Measurements from ENCODE around the gene HNRNPA3. TPM values are rescaled to one million over a fixed set of nuclear protein-coding genes. Genes with fewer than 3 reads are reported as not detected.
"Not testable (repeated sequence)": the region's sequence is repeated elsewhere in the genome, so short reads cannot be mapped to it uniquely, and the experiment has no call there.

Gene HNRNPA3
- total RNA-seq, 1 experiment from 2014 or later, result 328 TPM

DNA sequence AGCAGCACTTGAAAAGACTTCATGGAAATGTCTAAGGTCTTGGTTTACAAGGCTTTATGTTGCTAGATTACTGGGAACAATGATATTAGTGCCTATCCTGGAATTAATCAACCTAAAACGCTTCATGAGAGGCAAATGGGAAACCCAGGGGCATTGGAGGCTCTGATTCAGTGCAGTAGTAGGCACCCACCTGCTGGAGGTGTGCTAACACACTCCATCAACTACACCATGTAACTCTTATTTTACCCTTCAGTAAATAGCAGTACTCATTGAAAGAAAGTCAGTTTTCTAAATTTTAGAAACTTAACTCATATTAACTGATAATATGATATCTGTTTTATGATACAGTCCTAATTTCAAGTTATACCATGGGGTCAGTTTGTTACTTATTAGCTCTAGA, 17.4 kb upstream of the HNRNPA3 start:
- no peaks in the 10 kb centered on the region for H3K27me3 ChIP-seq (ENCODE audit: insufficient read depth, low read length)
- DNase-seq (ENCODE audit: low read depth, low spot score) (no peak), ATAC-seq (peak; percentile 73)
- no peaks in the 10 kb centered on the region for H3K36me3 ChIP-seq (ENCODE audit: control insufficient read depth in 1 of 2, insufficient read depth in 2 of 2, low read length in 2 of 2)
- ChIA-PET RAD21 (ENCODE audit: low non-redundant PET in 1 of 2, low total read pairs in 2 of 2, uncharacterized antibody in 2 of 2, unreplicated experiment in 2 of 2) (no interaction called here), POLR2A (no interaction called here), CTCF (interaction anchor here (1.4 kb wide), 1 partner anchor 11 kb away, joined by 3 read pairs; no protein-coding TSS in a partner anchor)
- no peaks in the 10 kb centered on the region for H3K9me3 ChIP-seq (ENCODE audit: control insufficient read depth in 1 of 2, insufficient read depth in 1 of 2, low read depth in 1 of 2, low read length in 2 of 2)
- H2AFZ ChIP-seq (ENCODE audit: low read depth, low read length, poor library complexity, severe bottlenecking), result no peak overlapping the region
- no peaks in the 10 kb centered on the region for H4K20me1 ChIP-seq (ENCODE audit: insufficient read depth)
- intact Hi-C loops (cut with micrococcal nuclease), result no loop called here
- H3K9ac ChIP-seq (ENCODE audit: low read length), result no peak overlapping the region
- H3K27ac ChIP-seq (ENCODE audit: low read depth, low read length), result no peak overlapping the region
- no peaks in the 10 kb centered on the region for H3K9me2 ChIP-seq (ENCODE audit: insufficient read depth)
- H3K4me1 ChIP-seq (ENCODE audit: control insufficient read depth in 1 of 2, insufficient read depth in 2 of 2, low read length in 2 of 2), result no peaks in the 10 kb centered on the region
- no peaks in the 10 kb centered on the region for H3K79me2 ChIP-seq (ENCODE audit: insufficient read depth, low read length)
- no TSS peak for BruUV-seq (replicated peaks)
- TF ChIP-seq SIN3A (IDR thresholded peaks at IDR 0.05; ENCODE audit: low read depth) (no peak), ELF1 (IDR thresholded peaks at IDR 0.05; ENCODE audit: borderline replicate concordance, low read depth) (no peak), CBX3 (IDR thresholded peaks at IDR 0.05; ENCODE audit: low read depth) (no peak), EZH2phosphoT487 (IDR thresholded peaks at IDR 0.05; ENCODE audit: borderline replicate concordance) (no peak), FOSL1 (IDR thresholded peaks at IDR 0.05; ENCODE audit: low read depth) (no peak), RAD21 (IDR thresholded peaks at IDR 0.05; ENCODE audit: low read depth) (peak; percentile 46; the same call in 1 of the 2 replicates), CEBPB (IDR thresholded peaks at IDR 0.05; ENCODE audit: low read depth) (no peak), EZH2 (IDR thresholded peaks at IDR 0.05) (no peak), POLR2A (IDR thresholded peaks at IDR 0.05; ENCODE audit: borderline replicate concordance, extremely low read depth, insufficient read depth, insufficient read length) (no peak), SRF (IDR thresholded peaks at IDR 0.05; ENCODE audit: low read depth) (no peak)
- TF ChIP-seq, protein P1, sequence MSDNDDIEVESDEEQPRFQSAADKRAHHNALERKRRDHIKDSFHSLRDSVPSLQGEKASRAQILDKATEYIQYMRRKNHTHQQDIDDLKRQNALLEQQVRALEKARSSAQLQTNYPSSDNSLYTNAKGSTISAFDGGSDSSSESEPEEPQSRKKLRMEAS (IDR thresholded peaks at IDR 0.05), result no peak
- TF ChIP-seq, protein P2, sequence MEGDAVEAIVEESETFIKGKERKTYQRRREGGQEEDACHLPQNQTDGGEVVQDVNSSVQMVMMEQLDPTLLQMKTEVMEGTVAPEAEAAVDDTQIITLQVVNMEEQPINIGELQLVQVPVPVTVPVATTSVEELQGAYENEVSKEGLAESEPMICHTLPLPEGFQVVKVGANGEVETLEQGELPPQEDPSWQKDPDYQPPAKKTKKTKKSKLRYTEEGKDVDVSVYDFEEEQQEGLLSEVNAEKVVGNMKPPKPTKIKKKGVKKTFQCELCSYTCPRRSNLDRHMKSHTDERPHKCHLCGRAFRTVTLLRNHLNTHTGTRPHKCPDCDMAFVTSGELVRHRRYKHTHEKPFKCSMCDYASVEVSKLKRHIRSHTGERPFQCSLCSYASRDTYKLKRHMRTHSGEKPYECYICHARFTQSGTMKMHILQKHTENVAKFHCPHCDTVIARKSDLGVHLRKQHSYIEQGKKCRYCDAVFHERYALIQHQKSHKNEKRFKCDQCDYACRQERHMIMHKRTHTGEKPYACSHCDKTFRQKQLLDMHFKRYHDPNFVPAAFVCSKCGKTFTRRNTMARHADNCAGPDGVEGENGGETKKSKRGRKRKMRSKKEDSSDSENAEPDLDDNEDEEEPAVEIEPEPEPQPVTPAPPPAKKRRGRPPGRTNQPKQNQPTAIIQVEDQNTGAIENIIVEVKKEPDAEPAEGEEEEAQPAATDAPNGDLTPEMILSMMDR (IDR thresholded peaks at IDR 0.05 in 2 of 3, conservative IDR thresholded peaks at IDR 0.05 in 1 of 3; ENCODE audit: borderline replicate concordance in 1 of 3, insufficient read depth in 1 of 3, low read depth in 2 of 3, low read length in 2 of 3), result 0 out of 6 replicates have a peak, but pooled peaks of 2 of the 3 experiments have one; percentile 16 to 31
- H3K4me2 ChIP-seq (ENCODE audit: low read length), result no peak overlapping the region
- no peak overlapping the region for H3K4me3 ChIP-seq (replicated peaks in 1 of 2; ENCODE audit: low read depth in 1 of 2, low read length in 2 of 2)

DNA sequence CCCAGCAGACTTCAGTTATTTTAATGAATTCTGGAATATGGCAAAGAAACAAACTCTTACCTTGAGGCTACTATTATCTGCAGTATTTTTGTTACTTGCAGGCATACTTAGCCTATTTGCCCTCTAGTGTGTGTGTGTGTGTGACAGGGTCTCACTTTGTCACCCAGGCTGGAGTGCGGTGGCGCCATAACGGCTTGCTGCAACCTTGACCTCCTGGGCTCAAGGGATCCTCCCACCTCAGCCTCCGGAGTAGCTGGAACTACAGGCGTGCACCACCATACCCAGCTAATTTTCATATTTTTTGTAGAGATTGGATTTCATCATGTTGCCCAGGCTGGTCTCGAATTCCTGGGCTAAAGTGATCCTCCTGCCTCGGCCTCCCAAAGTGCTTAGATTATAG, 12.2 kb upstream of the HNRNPA3 start:
- H3K9me2 ChIP-seq (ENCODE audit: insufficient read depth); H3K9me3 ChIP-seq (ENCODE audit: control insufficient read depth in 1 of 2, insufficient read depth in 1 of 2, low read depth in 1 of 2, low read length in 2 of 2); DNase-seq (ENCODE audit: low read depth, low spot score); H3K9ac ChIP-seq (ENCODE audit: low read length); intact Hi-C loops (cut with micrococcal nuclease); BruUV-seq (replicated peaks); H3K36me3 ChIP-seq (ENCODE audit: control insufficient read depth in 1 of 2, insufficient read depth in 2 of 2, low read length in 2 of 2); H4K20me1 ChIP-seq (ENCODE audit: insufficient read depth); H3K27ac ChIP-seq (ENCODE audit: low read depth, low read length); H2AFZ ChIP-seq (ENCODE audit: low read depth, low read length, poor library complexity, severe bottlenecking); H3K27me3 ChIP-seq (ENCODE audit: insufficient read depth, low read length); RAD21 ChIA-PET (ENCODE audit: low non-redundant PET in 1 of 2, low total read pairs in 2 of 2, uncharacterized antibody in 2 of 2, unreplicated experiment in 2 of 2); H3K4me2 ChIP-seq (ENCODE audit: low read length); ATAC-seq; H3K4me3 ChIP-seq (replicated peaks in 1 of 2; ENCODE audit: low read depth in 1 of 2, low read length in 2 of 2); H3K4me1 ChIP-seq (ENCODE audit: control insufficient read depth in 1 of 2, insufficient read depth in 2 of 2, low read length in 2 of 2); CTCF ChIA-PET; H3K79me2 ChIP-seq (ENCODE audit: insufficient read depth, low read length): not testable (repeated sequence)
- POLR2A ChIA-PET, result interaction anchor here (3.1 kb wide), 1 partner anchor 12 kb away, joined by 15 read pairs; the partner anchor contains the start of gene HNRNPA3
